OCI-LY7 (cell line): ENCODE data around the gene NHS.

Source experiments
- EZH2phosphoT487 ChIP-seq: fragments of 200-600 bp; sonication (generic); IDR thresholded peaks from 2 replicates; pipeline ENCODE4 v1.6.1; 2018; ENCODE audit warnings: low read depth, borderline replicate concordance, mild to moderate bottlenecking, mixed run types, antibody characterized with exemption, low read length, moderate library complexity, mixed read lengths
- TF ChIP-seq, protein P1 (sequence below): fragments of 200-600 bp; sonication (generic); conservative IDR thresholded peaks from 2 replicates; pipeline ENCODE4 v1.5.1; 2014; ENCODE audit warnings: mild to moderate bottlenecking, antibody characterized with exemption, low read length, moderate library complexity, mixed read lengths

DNA sequence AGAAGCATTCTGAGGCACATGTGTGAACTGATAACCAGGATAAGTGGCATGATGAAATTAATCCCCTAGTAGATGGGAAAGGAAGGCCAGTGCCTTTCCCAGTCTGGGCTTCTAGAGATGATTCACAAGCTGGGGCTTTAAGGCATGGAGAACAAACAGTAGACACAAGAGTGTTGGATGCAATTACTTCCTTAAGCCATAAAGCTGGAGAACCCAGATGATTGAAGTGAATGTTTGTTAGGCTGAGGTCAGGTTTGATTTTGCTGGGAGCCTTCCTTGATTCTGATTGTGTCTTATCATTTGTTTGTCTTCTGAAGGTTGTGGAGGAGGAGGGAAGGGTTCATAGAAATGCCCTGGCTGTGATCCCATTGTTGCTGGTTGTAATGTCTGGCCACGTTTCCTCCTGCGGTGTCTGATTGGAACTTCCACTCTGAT is 125.2 kb downstream of the NHS start:
- TF ChIP-seq, protein P1, sequence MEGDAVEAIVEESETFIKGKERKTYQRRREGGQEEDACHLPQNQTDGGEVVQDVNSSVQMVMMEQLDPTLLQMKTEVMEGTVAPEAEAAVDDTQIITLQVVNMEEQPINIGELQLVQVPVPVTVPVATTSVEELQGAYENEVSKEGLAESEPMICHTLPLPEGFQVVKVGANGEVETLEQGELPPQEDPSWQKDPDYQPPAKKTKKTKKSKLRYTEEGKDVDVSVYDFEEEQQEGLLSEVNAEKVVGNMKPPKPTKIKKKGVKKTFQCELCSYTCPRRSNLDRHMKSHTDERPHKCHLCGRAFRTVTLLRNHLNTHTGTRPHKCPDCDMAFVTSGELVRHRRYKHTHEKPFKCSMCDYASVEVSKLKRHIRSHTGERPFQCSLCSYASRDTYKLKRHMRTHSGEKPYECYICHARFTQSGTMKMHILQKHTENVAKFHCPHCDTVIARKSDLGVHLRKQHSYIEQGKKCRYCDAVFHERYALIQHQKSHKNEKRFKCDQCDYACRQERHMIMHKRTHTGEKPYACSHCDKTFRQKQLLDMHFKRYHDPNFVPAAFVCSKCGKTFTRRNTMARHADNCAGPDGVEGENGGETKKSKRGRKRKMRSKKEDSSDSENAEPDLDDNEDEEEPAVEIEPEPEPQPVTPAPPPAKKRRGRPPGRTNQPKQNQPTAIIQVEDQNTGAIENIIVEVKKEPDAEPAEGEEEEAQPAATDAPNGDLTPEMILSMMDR, result no peak
- TF ChIP-seq EZH2phosphoT487, result no peak
